ENCODE results near the gene TCEA2. TPM values are rescaled to one million over a fixed set of nuclear protein-coding genes. Genes with fewer than 3 reads are reported as not detected.

The TCEA2 gene
- total RNA-seq, 3 donors from 2014 or later (not counting 1 experiment from before 2014, with no cell fraction given): 25.0 to 28.7 (median 28.5) TPM

DNA sequence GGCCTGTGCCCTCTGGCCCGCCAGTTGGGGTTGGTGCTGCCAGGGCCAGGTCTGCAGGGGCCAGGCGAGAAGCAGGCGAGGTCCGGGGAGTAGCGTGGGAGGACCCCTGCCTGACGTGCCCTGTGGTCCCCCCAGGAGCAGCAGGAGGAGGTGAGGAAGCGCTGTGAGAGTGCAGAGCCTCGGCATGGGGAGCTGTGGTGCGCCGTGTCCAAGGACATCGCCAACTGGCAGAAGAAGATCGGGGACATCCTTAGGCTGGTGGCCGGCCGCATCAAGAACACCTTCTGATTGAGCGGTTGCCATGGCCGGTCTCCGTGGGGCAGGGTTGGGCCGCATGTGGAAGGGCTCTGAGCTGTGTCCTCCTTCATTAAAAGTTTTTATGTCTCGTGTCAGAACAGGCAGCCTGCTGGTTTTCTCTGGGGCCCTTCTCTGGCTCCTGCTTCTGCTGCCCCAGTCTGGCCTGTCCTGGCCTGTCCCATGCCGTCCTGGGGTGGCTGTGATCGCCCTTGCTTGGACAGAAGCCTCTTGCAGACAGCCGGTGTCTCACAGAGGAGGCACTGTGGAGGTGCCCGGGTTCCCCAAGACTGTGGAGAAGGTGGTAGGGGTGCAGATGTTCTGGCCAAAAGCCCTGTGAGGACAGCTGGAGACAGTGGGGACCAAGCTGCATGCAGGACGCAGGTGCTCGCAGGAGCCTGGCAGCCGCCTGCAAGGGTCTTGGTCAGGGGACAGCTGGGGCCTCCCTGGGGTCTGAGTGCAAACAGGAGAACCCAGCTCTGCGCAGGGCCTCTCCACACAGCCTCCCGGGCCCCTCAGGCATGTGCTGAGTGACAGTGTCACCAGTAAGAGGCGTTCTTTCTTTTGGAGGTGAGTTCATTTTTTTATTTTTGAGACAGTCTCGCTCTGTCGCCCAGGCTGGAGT is 30.0 kb upstream of the TCEA2 start:
- 94% methylated on average over 31 of the region's 31 CpGs for WGBS (ENCODE audit: insufficient coverage)
- no peaks in the 10 kb centered on the region for H3K36me3 Mint-ChIP-seq
- Histone ChIP-seq H3K36me3 (ENCODE audit: control insufficient read depth, insufficient read depth, low read length) (peaks cover 50% of the 10 kb centered on the region), H3K4me1 (ENCODE audit: control insufficient read depth, insufficient read depth, low read length) (peaks cover 36% of the 10 kb centered on the region), H3K4me3 (ENCODE audit: low read length) (no peak overlapping the region), H3K27me3 (ENCODE audit: control insufficient read depth, insufficient read depth, low read length) (peaks cover 16% of the 10 kb centered on the region), H3K27ac (ENCODE audit: low read length) (no peak overlapping the region), H3K9me3 (ENCODE audit: control insufficient read depth, insufficient read depth, low read length) (no peaks in the 10 kb centered on the region)
- DNase-seq (no peak), ATAC-seq (peak in 1 of 3 donors; percentile 6)
- peaks cover 7 to 9% of the 10 kb centered on the region in 2 donors for H3K27me3 Mint-ChIP-seq (ENCODE audit: low read depth in 2 of 2)
- intact Hi-C loops (cut with micrococcal nuclease): no loop called here
- no peaks in the 10 kb centered on the region for H3K9me3 Mint-ChIP-seq
- TF ChIP-seq, protein P1, sequence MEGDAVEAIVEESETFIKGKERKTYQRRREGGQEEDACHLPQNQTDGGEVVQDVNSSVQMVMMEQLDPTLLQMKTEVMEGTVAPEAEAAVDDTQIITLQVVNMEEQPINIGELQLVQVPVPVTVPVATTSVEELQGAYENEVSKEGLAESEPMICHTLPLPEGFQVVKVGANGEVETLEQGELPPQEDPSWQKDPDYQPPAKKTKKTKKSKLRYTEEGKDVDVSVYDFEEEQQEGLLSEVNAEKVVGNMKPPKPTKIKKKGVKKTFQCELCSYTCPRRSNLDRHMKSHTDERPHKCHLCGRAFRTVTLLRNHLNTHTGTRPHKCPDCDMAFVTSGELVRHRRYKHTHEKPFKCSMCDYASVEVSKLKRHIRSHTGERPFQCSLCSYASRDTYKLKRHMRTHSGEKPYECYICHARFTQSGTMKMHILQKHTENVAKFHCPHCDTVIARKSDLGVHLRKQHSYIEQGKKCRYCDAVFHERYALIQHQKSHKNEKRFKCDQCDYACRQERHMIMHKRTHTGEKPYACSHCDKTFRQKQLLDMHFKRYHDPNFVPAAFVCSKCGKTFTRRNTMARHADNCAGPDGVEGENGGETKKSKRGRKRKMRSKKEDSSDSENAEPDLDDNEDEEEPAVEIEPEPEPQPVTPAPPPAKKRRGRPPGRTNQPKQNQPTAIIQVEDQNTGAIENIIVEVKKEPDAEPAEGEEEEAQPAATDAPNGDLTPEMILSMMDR (IDR thresholded peaks at IDR 0.05): no peak
- no peak overlapping the region for H3K4me3 Mint-ChIP-seq
- H3K4me1 Mint-ChIP-seq: peaks cover 5% of the 10 kb centered on the region in 2 donors
- H3K27ac Mint-ChIP-seq: peak overlapping the region in 1 of 2 donors; percentile 65

GRCh38 chr20:64033981-64034493 is 29.0 kb upstream of the TCEA2 start:
- Mint-ChIP-seq H3K36me3 (no peaks in the 10 kb centered on the region), H3K4me1 (peaks cover 5 to 11% of the 10 kb centered on the region in 2 donors), H3K27me3 (ENCODE audit: low read depth in 2 of 2) (peaks cover 7 to 9% of the 10 kb centered on the region in 2 donors), H3K4me3 (no peak overlapping the region), H3K9me3 (no peaks in the 10 kb centered on the region), H3K27ac (no peak overlapping the region)
- H3K36me3 ChIP-seq (ENCODE audit: control insufficient read depth, insufficient read depth, low read length): peaks cover 40% of the 10 kb centered on the region
- no peak overlapping the region for H3K27ac ChIP-seq (ENCODE audit: low read length)
- H3K4me3 ChIP-seq (ENCODE audit: low read length): no peak overlapping the region
- DNase-seq (no peak), ATAC-seq (no peak)
- TF ChIP-seq, protein P1 (IDR thresholded peaks at IDR 0.05): no peak
- intact Hi-C loops (cut with micrococcal nuclease): no loop called here
- WGBS (ENCODE audit: insufficient coverage): 95% methylated on average over 11 of the region's 11 CpGs
- H3K4me1 ChIP-seq (ENCODE audit: control insufficient read depth, insufficient read depth, low read length): peaks cover 45% of the 10 kb centered on the region
- H3K27me3 ChIP-seq (ENCODE audit: control insufficient read depth, insufficient read depth, low read length): peaks cover 16% of the 10 kb centered on the region
- H3K9me3 ChIP-seq (ENCODE audit: control insufficient read depth, insufficient read depth, low read length): no peaks in the 10 kb centered on the region

DNA sequence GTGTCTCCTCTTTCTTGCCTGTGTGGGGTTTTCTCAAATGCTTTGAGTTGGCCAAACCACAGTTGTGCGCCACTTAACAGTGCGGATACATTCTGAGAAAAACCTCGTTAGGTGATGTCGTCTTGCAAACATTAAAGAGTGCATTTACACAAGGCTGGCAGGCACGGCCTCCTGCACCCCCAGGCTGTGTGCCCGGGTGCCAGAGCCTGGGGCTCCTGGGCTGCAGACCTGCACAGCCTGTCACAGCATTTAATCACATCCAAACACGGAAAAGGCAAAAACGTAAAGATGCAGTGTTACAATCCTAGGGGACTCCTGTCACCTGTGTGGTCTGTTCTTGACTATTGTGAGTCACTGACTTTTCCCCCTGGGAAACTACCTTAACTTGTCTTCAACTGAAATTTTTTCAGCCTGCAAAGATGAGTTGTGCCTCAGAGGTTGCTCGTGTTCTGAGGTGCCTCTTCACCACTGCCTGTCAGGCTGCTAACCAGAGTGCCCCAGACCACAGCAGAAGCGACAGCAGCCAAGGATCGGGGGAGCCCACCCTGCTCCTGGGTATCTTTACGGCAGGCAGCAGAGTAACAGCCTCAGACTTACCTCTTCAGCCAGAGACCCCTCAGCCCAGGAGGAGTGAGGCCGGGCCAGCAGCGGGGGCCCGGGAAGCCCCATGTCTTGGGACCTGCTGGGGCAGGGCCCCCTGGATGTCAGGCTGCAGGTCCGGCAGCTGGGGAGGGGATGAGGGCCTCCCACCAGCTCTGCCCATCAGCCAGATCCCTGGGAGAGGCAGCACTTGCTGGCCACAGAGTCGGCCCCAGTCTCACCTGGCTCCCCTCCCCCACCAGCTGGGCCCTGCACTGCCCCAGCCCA is 27.7 kb upstream of the TCEA2 start:
- H3K27me3 ChIP-seq (ENCODE audit: control insufficient read depth, insufficient read depth, low read length): peaks cover 28% of the 10 kb centered on the region
- 62% methylated on average over 17 of the region's 17 CpGs for WGBS (ENCODE audit: insufficient coverage)
- intact Hi-C loops (cut with micrococcal nuclease): loop anchor here (5.0 kb wide), 1 partner anchor 123 kb away; no protein-coding TSS in a partner anchor
- Mint-ChIP-seq H3K9me3 (no peaks in the 10 kb centered on the region), H3K36me3 (no peaks in the 10 kb centered on the region), H3K27me3 (ENCODE audit: low read depth in 2 of 2) (peaks cover 7 to 13% of the 10 kb centered on the region in 2 donors), H3K27ac (no peak overlapping the region), H3K4me1 (peaks cover 5 to 11% of the 10 kb centered on the region in 2 donors), H3K4me3 (no peak overlapping the region)
- DNase-seq (peak in 1 of 2 donors; percentile 67), ATAC-seq (no peak)
- TF ChIP-seq, protein P1 (IDR thresholded peaks at IDR 0.05): no peak
- no peaks in the 10 kb centered on the region for H3K9me3 ChIP-seq (ENCODE audit: control insufficient read depth, insufficient read depth, low read length)
- peaks cover 54% of the 10 kb centered on the region for H3K4me1 ChIP-seq (ENCODE audit: control insufficient read depth, insufficient read depth, low read length)
- peaks cover 27% of the 10 kb centered on the region for H3K36me3 ChIP-seq (ENCODE audit: control insufficient read depth, insufficient read depth, low read length)
- no peak overlapping the region for H3K27ac ChIP-seq (ENCODE audit: low read length)
- no peak overlapping the region for H3K4me3 ChIP-seq (ENCODE audit: low read length)

Measured in natural killer cell (primary cell).